Fibroblast of gingiva (primary cell): ENCODE measurements around the gene NAALADL2.
A peak's percentile ranks its signal among the peaks of the same experiment; 100 is the strongest.
"Not testable (repeated sequence)": the region's sequence is repeated elsewhere in the genome, so short reads cannot be mapped to it uniquely, and the experiment has no call there.

Experiments used
- DNase-seq: peaks from one replicate; pipeline ENCODE4 v3.0.0-alpha.2; 2011; ENCODE audit warnings: low read depth

The NAALADL2 gene

GRCh38 chr3:175489406-175489805 is 630.3 kb downstream of the NAALADL2 start:
- DNase-seq: no peak

GRCh38 chr3:175493301-175493700 is 634.2 kb downstream of the NAALADL2 start:
- no peak for DNase-seq

GRCh38 chr3:175495331-175495730 is 636.2 kb downstream of the NAALADL2 start:
- DNase-seq: no peak

- DNase-seq: no peak
Measured at GRCh38 chr3:175502155-175502554, 643.0 kb downstream of the NAALADL2 start.

- DNase-seq: no peak
Measured at GRCh38 chr3:175511219-175511785, 652.2 kb downstream of the NAALADL2 start.

- no peak for DNase-seq
Measured at GRCh38 chr3:175512700-175513099, 653.6 kb downstream of the NAALADL2 start.

DNA sequence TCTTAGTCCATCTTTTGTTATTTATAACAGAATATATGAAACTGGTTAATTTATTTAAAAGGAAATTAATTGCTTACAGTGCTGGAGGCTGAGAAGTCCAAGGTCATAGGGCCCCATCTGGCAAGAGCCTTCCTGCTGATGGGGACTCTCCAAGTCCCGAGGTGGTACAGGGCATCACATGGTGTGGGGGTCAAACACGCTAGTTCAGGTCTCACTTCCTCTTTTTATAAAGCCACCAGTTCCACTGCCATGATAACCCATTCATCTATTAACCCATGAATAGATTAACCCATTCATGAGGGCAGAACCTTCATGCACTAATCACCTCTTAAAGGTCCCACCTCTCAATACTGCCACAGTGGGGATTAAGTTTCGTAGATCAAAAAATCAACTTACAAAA is 659.3 kb downstream of the NAALADL2 start:
- no peak for DNase-seq

DNA sequence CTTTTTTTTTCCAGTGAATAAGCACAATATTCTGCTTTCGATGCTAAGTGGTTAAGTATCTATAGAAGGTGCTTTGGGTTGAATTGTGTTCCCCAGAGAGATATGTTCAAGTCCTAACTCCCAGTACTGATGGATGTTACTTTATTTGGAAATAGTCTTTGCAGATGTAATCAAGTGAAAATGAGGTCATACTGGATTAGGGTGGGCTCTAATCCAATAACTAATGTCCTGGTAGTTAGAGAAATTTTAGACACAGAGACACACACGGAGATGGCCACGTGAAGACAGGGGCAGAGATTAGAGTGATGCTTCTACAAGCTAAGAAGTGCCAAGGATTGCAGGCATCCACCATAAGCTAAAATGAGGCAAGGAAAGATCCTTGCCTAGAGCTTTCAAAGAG is 662.3 kb downstream of the NAALADL2 start:
- no peak for DNase-seq

- no peak for DNase-seq
Measured at GRCh38 chr3:175526191-175526590, 667.1 kb downstream of the NAALADL2 start.

DNA sequence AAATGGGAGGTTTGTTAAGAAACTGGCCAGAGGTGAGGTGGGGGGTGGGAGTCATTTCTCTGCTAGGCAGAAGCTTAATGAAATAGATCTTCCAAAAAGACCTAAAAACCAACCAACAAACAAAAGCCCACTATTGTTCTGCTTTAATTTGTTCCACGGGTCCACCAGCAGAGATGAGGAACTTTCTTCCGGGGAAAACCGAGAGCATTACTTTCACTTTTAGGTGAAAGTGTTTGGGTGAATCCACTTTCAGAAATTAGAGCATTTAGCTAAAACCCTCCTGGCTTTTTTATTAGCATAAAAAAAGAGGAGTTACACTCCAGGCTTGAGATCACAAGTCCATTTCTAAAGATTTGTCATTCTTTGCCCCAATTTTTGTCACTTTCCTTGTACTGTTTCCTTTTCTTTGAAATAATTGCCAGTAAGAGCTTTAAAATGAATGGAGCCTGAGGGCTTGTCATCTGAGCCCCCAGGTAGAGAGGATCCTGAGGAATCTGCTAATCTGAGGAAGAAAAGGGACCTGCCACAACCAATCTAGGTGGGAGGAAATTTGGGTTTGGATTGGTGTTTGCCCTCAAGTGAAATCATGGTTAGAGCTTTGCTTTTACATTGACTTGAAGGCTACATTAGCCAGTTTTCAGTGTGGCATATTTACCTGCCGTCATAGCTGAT is 667.6 kb downstream of the NAALADL2 start:
- no peak for DNase-seq

DNA sequence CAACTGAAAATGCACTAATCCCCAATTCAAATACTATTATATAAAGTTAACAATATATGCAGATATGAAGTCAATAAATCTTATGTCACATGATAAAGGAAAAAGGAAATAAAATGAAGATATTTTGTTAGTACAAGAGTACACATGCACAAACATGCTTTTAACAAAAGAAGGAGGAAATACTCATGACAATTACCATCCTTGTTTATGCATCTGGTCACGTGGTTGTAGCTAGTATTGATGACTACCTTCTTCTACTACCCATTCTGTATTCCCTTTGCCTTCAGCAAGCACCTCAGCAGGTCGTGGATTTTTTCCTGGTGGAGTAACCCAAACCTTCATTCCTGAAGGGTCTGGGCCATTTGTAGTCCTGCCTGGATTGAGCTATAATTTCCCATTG is 669.6 kb downstream of the NAALADL2 start:
- DNase-seq: not testable (repeated sequence)

- DNase-seq: no peak
Measured at GRCh38 chr3:175535351-175535750, 676.2 kb downstream of the NAALADL2 start.

DNA sequence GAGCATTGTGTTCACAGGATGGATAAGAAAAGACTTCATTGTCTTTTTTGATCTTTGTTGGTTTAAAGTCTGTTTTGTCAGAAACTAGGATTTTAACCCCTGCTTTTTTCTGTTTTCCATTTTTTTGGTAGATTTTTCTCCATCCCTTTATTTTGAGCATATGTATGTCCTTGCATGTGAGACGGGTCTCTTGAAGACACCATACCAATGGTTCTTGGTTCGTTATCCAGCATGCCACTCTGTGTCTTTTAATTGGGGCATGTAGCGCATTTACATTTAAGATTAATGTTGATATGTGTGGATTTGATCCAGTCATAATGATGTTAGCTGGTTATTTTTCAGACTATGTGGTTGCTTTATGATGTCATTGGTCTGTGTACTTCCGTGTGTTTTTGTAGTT is 687.0 kb downstream of the NAALADL2 start:
- no peak for DNase-seq

- DNase-seq: no peak
Measured at GRCh38 chr3:175552929-175553328, 693.8 kb downstream of the NAALADL2 start.

GRCh38 chr3:175554801-175555200 is 695.7 kb downstream of the NAALADL2 start:
- DNase-seq: no peak

- no peak for DNase-seq
Measured at GRCh38 chr3:175558261-175558660, 699.1 kb downstream of the NAALADL2 start.

DNA sequence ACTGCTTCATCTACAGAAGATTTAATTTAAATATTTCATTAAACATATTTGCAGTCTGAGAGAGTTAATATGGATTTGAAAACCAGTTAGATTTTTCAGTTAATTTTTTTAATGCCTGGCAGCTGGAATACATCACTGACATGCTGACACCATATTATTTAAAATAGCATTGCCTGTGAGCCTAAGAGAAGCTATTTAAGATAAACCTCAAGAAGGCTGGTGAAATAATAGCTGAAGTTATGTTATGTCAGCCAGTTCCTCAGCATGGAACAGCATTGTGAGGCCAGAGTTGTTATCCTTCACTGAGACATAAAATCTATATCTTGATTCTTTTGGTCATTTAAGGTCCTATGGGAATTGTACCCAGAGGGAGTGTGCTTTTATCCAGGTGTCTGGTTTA is 705.2 kb downstream of the NAALADL2 start:
- no peak for DNase-seq

DNA sequence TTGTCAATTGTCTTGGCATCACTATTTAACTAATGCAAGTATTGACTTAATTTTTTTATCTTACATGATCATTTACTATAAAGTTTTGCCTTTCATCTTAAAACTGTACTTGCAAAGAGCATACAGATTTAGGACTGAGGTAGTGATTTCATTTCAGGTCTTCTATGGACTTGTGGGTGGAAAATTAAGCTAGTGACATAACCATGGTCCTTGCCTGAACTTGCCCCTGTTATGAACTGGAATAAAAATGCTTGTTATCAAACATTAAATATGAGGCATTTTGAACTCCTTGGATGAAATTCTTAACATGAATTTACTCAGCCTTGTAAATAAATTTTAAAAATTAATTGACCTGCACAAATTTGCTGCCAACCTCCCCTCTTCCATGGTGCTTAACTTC is 712.0 kb downstream of the NAALADL2 start:
- no peak for DNase-seq

- no peak for DNase-seq
Measured at GRCh38 chr3:175573226-175573625, 714.1 kb downstream of the NAALADL2 start.

DNA sequence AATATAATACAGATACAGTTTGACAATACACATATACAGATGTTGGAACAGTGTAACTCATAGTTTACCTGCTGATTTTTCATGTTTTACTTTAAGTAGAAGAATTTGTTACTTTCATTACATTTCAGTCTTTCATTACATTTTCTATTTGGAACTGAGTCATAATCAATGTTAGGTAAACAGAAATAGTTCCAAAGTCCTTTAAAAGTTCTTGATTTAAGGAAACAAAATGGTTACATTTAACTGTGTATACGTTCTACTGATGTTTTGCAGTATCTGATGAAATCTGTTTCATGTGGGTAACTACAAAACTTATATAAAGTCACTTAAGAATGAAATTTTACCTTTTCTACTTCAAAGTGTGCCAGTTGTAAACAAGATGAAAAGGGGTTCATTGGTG is 721.2 kb downstream of the NAALADL2 start:
- DNase-seq: no peak

DNA sequence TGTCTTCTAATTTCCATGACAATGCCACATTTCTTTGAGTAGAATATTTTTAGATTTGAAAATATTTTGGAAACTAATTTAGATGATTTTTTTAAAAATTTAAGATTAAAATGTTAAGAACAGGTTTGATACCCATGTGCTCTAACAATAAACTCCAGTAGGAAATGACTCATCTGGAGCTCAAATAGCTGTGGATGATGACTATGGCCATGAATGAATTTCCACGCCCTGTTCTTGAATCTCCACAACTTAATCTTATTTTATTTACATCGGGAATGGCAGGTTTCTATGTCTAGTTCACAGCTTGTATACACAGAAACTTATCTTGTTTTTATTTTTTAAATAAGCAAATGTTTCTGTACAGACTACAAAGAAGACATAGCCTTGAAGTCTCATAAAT is 726.8 kb downstream of the NAALADL2 start:
- DNase-seq: peak; percentile 4

DNA sequence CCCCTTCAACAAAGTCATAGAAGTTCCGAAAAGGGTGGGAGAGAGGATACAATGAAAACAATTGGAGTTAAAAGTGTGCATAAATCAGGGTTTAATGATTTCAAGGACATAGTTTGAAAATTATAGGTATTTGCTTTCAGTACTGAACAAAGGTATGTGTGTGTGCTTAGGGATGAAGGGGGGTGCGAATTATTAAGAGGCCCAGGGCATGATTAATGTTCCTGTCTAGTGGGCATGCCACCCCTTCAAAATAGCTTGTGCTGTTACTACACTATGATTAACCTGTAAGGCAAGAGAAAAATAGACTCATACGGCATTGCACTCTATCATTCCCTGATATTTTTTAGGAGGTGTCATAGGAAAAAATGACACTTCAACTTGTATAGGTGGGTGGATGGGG is 731.6 kb downstream of the NAALADL2 start:
- no peak for DNase-seq

DNA sequence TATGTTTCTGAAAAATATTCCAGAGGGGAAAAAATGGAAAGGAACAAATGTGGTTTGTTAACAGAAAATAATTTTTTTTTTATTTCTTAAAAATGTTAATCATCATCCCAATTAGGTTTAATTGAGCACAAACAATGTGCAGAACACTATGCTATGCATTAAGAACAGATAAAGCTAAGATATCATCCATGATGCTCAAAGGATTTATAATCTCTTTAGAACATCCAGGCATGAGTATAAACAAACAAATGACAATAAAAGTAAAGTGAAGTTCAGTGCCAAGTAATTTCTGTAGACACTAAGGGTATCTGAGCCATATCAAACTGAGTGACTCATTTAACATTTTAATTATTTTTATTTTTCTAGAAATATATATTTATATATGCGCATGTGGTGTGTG is 732.2 kb downstream of the NAALADL2 start:
- no peak for DNase-seq

DNA sequence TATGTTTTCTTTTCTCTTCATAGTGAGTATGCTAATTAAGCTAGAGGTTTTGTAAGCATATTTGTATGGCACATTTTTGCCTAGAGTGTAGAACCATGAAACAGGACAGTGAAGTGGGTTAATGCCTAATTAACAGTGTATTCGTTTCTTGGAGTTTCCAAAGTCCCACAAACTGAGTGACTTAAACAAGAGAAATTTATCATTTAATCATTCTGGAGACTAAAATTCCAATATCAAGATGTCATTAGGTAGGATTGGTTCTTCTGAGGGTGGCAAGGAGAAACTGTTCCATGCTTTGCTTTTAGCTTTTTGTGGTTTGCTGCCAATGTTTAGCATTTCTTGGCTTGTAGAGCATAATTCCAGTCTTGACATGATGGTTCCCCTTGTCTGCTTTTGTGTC is 734.2 kb downstream of the NAALADL2 start:
- DNase-seq: no peak
